Esophagus squamous epithelium (tissue), 5 donors: Measurements from ENCODE around the gene MAN1C1. TPM values are rescaled to one million over a fixed set of nuclear protein-coding genes. Genes with fewer than 3 reads are reported as not detected.

Experiments
- DNase-seq: peaks from one replicate; lab custom pipeline; 2025; lab: John Stamatoyannopoulos, UW
- H3K27ac ChIP-seq, 4 donors: fragments of 200-600 bp; sonication (generic); one replicate each; pipeline ENCODE4 v1.5.1; 2016 to 2019; ENCODE audit warnings: mild to moderate bottlenecking in 1 of 4
- H3K27me3 ChIP-seq, 4 donors: fragments of 200-600 bp; sonication (generic); 1 replicate in 3 of 4; 2 replicates in 1 of 4; pipeline versions ENCODE4 v1.5.1 to v1.6.0; 2017 to 2021; ENCODE audit warnings: antibody characterized with exemption in 1 of 4
- H3K36me3 ChIP-seq, 3 donors: fragments of 200-600 bp; sonication (generic); one replicate each; pipeline ENCODE4 v1.5.1; 2016 to 2019
- H3K4me1 ChIP-seq, 3 donors: fragments of 200-600 bp; sonication (generic); one replicate each; pipeline ENCODE4 v1.5.1; 2017 to 2019
- H3K4me3 ChIP-seq, 4 donors: fragments of 200-600 bp; sonication (generic); 1 replicate in 3 of 4; 2 replicates in 1 of 4; pipeline ENCODE4 v1.5.1; 2016 to 2019; ENCODE audit warnings: mild to moderate bottlenecking in 2 of 4, moderate library complexity in 1 of 4
- H3K9me3 ChIP-seq, 3 donors: fragments of 200-600 bp; sonication (generic); one replicate each; pipeline ENCODE4 v1.5.1; 2016 to 2019
- POLR2A ChIP-seq, 4 donors: fragments of 450-650 bp; IDR thresholded peaks; one replicate each; pipeline ENCODE4 v1.6.1; 2017; ENCODE audit warnings: antibody characterized with exemption in 4 of 4, mild to moderate bottlenecking in 4 of 4, moderate library complexity in 3 of 4
- WGBS, 2 donors: methylation state at CpG; one replicate each; pipeline ENCODE4 v1.1.5; 2018; 5-methylcytosine and 5-hydroxymethylcytosine counted together
- intact Hi-C: fragments of 100-400 bp; cut with DNase I; formaldehyde crosslinking; loops from one replicate; pipeline ENCODE4 v1.15.0; 2022
- total RNA-seq, 4 donors: library from RNA; depleted of rRNA; stranded (reverse); fragments of >200 nt; gene quantifications; one replicate each; pipeline ENCODE4 v1.1.0, GENCODE V29; 2016
- TF ChIP-seq, protein P1 (sequence below), 6 experiments: fragments of 450-650 bp in 4 of 6; fragments of 200-600 bp in 2 of 6; sonication (generic) in 2 of 6; IDR thresholded peaks; one replicate each; pipeline ENCODE4 v1.5.1; 2016 to 2019; ENCODE audit warnings: antibody characterized with exemption in 6 of 6, mild to moderate bottlenecking in 4 of 6, moderate library complexity in 4 of 6
- donor health status: DM: yes; HTN: yes; CAD: no.

MAN1C1 gene
- total RNA-seq, 4 donors from 2014 or later, result 0.91 to 7.4 (median 3.8) TPM

DNA sequence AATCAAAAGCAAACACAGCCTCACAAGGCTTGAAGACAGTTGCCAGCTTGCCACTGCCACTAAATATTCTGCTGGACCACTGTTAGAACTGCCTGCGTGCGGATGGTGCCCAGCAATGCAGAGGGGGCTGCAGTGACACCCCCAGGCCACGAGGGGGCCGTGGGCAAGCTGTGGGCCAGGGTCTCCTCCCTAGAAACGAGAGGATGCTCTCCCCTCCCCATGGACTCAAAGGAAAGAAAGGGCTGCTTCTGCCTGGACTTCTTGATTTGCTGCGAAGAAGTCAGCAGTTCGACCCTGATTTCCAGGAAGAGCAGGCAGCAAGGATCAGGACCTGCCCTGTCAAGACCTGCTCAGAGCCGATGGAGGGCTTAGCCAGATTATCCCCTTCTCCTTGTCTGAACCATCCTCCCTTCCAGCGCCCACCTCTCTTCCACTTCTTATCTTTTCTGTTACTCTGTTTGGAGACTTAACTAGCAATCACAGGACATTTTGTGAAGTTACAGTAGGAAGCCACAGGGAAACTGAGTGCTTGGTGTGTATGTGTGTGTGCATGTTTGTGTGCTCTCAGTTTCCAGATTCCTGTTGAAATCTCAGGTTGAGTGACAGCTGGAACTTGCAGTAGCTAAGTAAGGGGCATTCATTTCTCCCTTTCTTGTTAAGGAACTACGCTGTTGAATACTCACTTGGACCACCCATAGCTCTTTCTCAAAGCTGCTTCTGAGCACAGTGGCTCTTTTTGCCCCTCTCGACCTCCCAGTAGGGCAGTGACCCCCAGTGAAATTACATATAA lies 2.7 kb downstream of the MAN1C1 start:
- Histone ChIP-seq H3K27me3 (peaks cover 0 to 21% (median 0%) of the 10 kb centered on the region in 4 donors), H3K4me1 (peaks cover 16 to 84% (median 37%) of the 10 kb centered on the region in 3 donors), H3K9me3 (no peaks in the 10 kb centered on the region), H3K4me3 (peak overlapping the region in 3 of 4 donors; percentile 69 to 93 (median 85)), H3K36me3 (no peaks in the 10 kb centered on the region), H3K27ac (peak overlapping the region in 2 of 4 donors; percentile 63 to 84)
- TF ChIP-seq, protein P1, sequence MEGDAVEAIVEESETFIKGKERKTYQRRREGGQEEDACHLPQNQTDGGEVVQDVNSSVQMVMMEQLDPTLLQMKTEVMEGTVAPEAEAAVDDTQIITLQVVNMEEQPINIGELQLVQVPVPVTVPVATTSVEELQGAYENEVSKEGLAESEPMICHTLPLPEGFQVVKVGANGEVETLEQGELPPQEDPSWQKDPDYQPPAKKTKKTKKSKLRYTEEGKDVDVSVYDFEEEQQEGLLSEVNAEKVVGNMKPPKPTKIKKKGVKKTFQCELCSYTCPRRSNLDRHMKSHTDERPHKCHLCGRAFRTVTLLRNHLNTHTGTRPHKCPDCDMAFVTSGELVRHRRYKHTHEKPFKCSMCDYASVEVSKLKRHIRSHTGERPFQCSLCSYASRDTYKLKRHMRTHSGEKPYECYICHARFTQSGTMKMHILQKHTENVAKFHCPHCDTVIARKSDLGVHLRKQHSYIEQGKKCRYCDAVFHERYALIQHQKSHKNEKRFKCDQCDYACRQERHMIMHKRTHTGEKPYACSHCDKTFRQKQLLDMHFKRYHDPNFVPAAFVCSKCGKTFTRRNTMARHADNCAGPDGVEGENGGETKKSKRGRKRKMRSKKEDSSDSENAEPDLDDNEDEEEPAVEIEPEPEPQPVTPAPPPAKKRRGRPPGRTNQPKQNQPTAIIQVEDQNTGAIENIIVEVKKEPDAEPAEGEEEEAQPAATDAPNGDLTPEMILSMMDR (IDR thresholded peaks at IDR 0.05), result peak; percentile 61 to 73 (median 64)
- TF ChIP-seq POLR2A (IDR thresholded peaks at IDR 0.05), result no peak
- WGBS, 2 donors, result 44 to 50% methylated on average over 7 to 9 of the region's 11 CpGs
- intact Hi-C loops, result loop anchor here (5.0 kb wide), 1 partner anchor 128 kb away; no protein-coding TSS in a partner anchor
- DNase-seq, result no peak

DNA sequence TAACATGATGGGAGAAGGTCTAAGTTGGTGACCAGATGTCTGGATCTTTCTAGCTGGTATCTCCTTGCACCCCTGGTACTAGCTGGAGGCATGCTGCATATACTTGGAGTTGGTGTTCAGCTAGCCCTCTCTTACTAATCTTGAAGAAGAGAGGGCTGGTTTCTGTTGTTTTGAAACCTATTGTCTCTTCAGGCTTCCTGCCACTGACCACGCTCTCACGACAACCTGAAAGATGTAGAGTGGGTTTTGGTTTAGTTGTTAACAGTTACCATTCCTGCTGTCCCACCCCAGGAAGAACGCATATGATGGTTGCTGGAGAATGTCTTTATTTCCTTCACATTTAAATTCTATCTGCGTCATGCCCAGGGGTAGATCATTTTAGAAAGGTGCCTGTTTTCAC lies 3.6 kb downstream of the MAN1C1 start:
- peak overlapping the region in 2 of 4 donors; percentile 26 to 84 for H3K27ac ChIP-seq
- H3K4me1 ChIP-seq, result peaks cover 16 to 79% (median 37%) of the 10 kb centered on the region in 3 donors
- intact Hi-C loops, result no loop called here
- H3K4me3 ChIP-seq, result peak overlapping the region in 1 of 4 donors; percentile 28
- H3K36me3 ChIP-seq, result no peaks in the 10 kb centered on the region
- H3K9me3 ChIP-seq, result no peaks in the 10 kb centered on the region
- H3K27me3 ChIP-seq, result peaks cover 0 to 21% (median 0%) of the 10 kb centered on the region in 4 donors
- TF ChIP-seq POLR2A (IDR thresholded peaks at IDR 0.05), result no peak
- TF ChIP-seq, protein P1 (IDR thresholded peaks at IDR 0.05), result no peak
- no peak for DNase-seq
- WGBS, 2 donors, result 60 to 74% methylated on average over 4 of the region's 4 CpGs

DNA sequence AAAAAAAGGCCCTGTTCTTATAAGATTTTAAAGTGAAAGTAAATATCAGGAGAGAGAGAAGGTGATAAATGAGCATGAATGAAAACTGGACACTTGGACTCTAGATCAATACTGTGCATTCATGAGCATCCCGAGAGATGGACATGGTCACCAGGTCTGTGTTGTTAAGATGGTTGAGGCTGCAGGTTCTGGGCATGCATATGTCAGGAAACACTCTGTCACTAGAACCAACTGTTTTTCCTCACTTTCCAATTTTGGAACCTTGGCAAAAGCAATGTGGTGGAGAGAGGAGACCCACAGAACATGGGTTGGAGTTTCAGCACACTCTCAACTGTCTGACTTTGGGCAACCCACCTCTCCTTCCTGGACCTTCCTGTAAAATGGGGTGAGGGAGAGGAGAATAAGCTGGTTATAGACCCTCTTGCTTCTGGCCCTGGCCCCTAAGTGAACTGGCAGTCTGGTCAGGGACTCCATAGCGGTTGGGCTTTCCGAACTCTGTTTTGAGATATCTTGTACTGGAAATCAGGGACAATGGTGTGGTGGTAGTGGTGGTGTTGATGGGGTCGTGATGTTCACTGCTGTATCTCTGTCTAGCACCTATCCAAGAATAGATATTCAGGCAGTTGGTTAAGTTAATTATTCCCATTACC lies 4.2 kb downstream of the MAN1C1 start:
- DNase-seq, result no peak
- intact Hi-C loops, result no loop called here
- Histone ChIP-seq H3K4me3 (no peak overlapping the region), H3K9me3 (no peaks in the 10 kb centered on the region), H3K4me1 (peaks cover 16 to 73% (median 33%) of the 10 kb centered on the region in 3 donors), H3K36me3 (no peaks in the 10 kb centered on the region), H3K27me3 (peaks cover 0 to 21% (median 0%) of the 10 kb centered on the region in 4 donors), H3K27ac (peak overlapping the region in 2 of 4 donors; percentile 26 to 84)
- TF ChIP-seq, protein P1 (IDR thresholded peaks at IDR 0.05), result no peak
- TF ChIP-seq POLR2A (IDR thresholded peaks at IDR 0.05), result no peak
- WGBS, 2 donors, result 86 to 89% methylated on average over 4 of the region's 4 CpGs

DNA sequence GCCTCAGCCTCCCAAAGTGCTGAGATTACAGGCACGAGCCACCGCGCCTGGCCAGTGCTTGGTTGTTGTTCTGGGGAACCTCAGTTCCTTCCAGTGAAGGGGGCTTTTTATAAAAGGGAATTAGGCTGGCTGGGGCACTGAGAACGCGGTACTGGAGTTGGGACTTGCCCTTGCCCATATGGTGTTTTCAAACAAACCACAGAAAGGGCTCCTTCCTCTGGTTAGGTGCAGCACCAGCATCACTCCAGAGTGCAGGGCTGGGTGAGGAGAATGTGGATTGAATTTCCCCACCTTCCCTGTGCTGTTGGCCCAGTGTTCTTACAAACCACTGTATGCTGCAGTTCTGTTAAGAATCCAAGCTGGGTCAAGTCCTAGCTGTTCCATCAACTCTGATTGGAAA lies 5.3 kb downstream of the MAN1C1 start:
- no peak for DNase-seq
- H3K9me3 ChIP-seq, result no peaks in the 10 kb centered on the region
- H3K27me3 ChIP-seq, result peaks cover 0 to 21% (median 0%) of the 10 kb centered on the region in 4 donors
- WGBS, 2 donors, result 90 to 95% methylated on average over 3 to 4 of the region's 5 CpGs
- H3K4me1 ChIP-seq, result peaks cover 16 to 67% (median 30%) of the 10 kb centered on the region in 3 donors
- H3K36me3 ChIP-seq, result no peaks in the 10 kb centered on the region
- TF ChIP-seq, protein P1 (IDR thresholded peaks at IDR 0.05), result no peak
- no peak for TF ChIP-seq POLR2A (IDR thresholded peaks at IDR 0.05)
- no peak overlapping the region for H3K4me3 ChIP-seq
- peak overlapping the region in 2 of 4 donors; percentile 10 to 48 for H3K27ac ChIP-seq
- intact Hi-C loops, result no loop called here
